Measurements from ENCODE around the gene NAP1L5.

The NAP1L5 gene

GRCh38 chr4:88743696-88744095 lies 46.1 kb upstream of the NAP1L5 start:
- TF ChIP-seq, protein P1, sequence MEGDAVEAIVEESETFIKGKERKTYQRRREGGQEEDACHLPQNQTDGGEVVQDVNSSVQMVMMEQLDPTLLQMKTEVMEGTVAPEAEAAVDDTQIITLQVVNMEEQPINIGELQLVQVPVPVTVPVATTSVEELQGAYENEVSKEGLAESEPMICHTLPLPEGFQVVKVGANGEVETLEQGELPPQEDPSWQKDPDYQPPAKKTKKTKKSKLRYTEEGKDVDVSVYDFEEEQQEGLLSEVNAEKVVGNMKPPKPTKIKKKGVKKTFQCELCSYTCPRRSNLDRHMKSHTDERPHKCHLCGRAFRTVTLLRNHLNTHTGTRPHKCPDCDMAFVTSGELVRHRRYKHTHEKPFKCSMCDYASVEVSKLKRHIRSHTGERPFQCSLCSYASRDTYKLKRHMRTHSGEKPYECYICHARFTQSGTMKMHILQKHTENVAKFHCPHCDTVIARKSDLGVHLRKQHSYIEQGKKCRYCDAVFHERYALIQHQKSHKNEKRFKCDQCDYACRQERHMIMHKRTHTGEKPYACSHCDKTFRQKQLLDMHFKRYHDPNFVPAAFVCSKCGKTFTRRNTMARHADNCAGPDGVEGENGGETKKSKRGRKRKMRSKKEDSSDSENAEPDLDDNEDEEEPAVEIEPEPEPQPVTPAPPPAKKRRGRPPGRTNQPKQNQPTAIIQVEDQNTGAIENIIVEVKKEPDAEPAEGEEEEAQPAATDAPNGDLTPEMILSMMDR (IDR thresholded peaks at IDR 0.05; ENCODE audit: control insufficient read depth, insufficient read depth, low read depth, low read length, missing control alignments) = no peak
- peak; percentile 32 for DNase-seq (ENCODE audit: low read depth)
- no peak overlapping the region for H3K4me3 ChIP-seq (ENCODE audit: control insufficient read depth, low read depth, low read length)

GRCh38 chr4:88742561-88742960 lies 44.9 kb upstream of the NAP1L5 start:
- no peak overlapping the region for H3K4me3 ChIP-seq (ENCODE audit: control insufficient read depth, low read depth, low read length)
- TF ChIP-seq, protein P1 (IDR thresholded peaks at IDR 0.05; ENCODE audit: control insufficient read depth, insufficient read depth, low read depth, low read length, missing control alignments) = no peak
- no peak for DNase-seq (ENCODE audit: low read depth)

GRCh38 chr4:88738180-88738579 lies 40.6 kb upstream of the NAP1L5 start:
- DNase-seq (ENCODE audit: low read depth) = no peak
- TF ChIP-seq, protein P1 (IDR thresholded peaks at IDR 0.05; ENCODE audit: control insufficient read depth, insufficient read depth, low read depth, low read length, missing control alignments) = no peak
- H3K4me3 ChIP-seq (ENCODE audit: control insufficient read depth, low read depth, low read length) = no peak overlapping the region

- TF ChIP-seq, protein P1 (IDR thresholded peaks at IDR 0.05; ENCODE audit: control insufficient read depth, insufficient read depth, low read depth, low read length, missing control alignments) = no peak
- H3K4me3 ChIP-seq (ENCODE audit: control insufficient read depth, low read depth, low read length) = no peak overlapping the region
- DNase-seq (ENCODE audit: low read depth) = no peak
Measured at GRCh38 chr4:88737307-88737941, 39.8 kb upstream of the NAP1L5 start.

DNA sequence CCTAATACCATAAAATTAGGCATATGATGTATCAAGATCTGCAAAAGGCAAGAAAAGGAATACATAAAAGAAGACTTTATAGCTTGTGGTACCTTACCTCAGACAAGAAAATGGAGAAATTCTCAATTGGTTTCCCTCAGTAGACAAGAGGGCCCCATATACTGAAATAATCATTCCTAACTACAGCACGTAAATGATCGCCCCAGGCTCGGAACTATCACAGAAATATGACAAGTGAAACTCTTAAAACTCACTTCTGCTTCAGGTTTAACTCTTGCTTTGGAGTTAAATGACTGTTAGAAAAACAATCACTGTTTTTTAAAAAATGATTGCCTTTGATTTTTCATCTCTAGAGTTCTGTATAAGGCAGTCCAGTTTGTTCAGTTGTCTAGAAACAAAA lies 38.6 kb upstream of the NAP1L5 start:
- TF ChIP-seq, protein P1 (IDR thresholded peaks at IDR 0.05; ENCODE audit: control insufficient read depth, insufficient read depth, low read depth, low read length, missing control alignments) = no peak
- no peak for DNase-seq (ENCODE audit: low read depth)
- no peak overlapping the region for H3K4me3 ChIP-seq (ENCODE audit: control insufficient read depth, low read depth, low read length)

DNA sequence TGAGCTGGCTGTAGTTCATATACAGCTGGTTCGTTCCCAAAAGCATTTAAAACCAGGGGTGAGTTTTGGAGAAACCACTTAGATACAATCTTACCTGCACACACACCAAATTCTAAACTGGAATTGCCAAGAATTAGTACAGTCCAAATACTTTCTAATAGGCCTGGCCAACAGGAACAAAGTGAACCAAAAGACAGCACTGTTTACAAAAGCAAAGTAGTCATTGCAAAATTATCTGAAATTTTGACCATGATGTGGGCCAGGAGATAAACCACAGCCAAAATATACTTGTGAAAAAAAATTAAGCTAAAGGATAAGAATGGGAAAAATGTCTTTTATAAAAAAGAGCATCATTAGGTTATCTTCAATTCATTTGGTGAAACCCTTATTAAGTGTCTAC lies 37.9 kb upstream of the NAP1L5 start:
- no peak overlapping the region for H3K4me3 ChIP-seq (ENCODE audit: control insufficient read depth, low read depth, low read length)
- DNase-seq (ENCODE audit: low read depth) = no peak
- TF ChIP-seq, protein P1 (IDR thresholded peaks at IDR 0.05; ENCODE audit: control insufficient read depth, insufficient read depth, low read depth, low read length, missing control alignments) = no peak

All from AG09309 (cell line).